Fibroblast of villous mesenchyme (primary cell): ENCODE data around the gene NTPCR. TPM values are rescaled to one million over a fixed set of nuclear protein-coding genes. Genes with fewer than 3 reads are reported as not detected.
"Not testable (repeated sequence)": the region's sequence is repeated elsewhere in the genome, so short reads cannot be mapped to it uniquely, and the experiment has no call there.

Source experiments
- DNase-seq: peaks from one replicate; pipeline ENCODE4 v3.0.0-alpha.2; 2010; ENCODE audit warnings: low read depth
- H3K4me3 ChIP-seq: 2 replicates; pipeline ENCODE4 v1.5.1; 2011; ENCODE audit warnings: low read depth, mild to moderate bottlenecking, low read length
- total RNA-seq: library from RNA; depleted of rRNA; stranded (reverse); fragments of >200 nt; gene quantifications from 2 replicates; pipeline ENCODE4 v1.2.3, GENCODE V29; 2012
- TF ChIP-seq, protein P1 (sequence below): IDR thresholded peaks from 2 replicates; pipeline ENCODE4 v1.5.1; 2012; ENCODE audit warnings: low read depth, mild to moderate bottlenecking, low read length; ENCODE audit not compliant: insufficient read depth

The NTPCR gene
- total RNA-seq, 1 donor: 20.7 TPM

DNA sequence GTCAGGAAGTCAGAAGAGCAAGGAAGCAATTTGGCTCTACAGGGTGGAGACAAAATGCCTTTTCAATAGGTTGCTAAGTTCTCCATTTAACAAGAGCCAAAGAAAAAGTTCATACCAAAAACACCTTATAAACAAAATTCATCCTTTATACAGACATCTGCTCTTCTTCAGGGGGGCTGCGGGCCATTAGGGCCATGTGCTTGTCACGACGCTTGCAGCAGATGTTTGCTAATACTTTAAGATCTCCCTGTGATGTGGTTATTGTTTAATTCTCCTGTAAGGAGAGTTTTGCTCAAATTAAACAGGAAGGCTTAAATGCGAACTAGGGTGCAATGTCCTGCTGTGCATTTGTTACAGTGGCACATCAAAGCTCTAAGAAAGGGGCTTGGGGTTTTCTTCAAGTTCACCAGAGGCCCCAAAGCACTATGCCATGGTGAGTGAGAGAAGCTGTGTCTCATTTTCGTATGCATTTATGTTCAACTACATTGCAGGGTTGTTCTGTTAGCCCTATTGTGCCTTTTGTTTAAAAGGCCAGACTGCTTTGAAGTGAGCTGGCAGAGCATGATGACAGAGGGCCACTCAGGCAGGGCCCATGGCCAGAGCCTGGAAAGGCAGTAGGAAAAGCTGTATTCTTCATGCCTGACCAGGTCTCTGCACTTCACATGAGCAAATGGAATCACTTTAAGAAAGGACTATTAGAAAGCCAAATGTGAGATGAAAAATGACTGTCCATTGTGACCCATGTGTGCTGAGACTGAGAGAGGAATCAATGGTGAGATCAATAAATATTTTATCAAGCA is 24.8 kb upstream of the NTPCR start:
- DNase-seq: no peak
- TF ChIP-seq, protein P1, sequence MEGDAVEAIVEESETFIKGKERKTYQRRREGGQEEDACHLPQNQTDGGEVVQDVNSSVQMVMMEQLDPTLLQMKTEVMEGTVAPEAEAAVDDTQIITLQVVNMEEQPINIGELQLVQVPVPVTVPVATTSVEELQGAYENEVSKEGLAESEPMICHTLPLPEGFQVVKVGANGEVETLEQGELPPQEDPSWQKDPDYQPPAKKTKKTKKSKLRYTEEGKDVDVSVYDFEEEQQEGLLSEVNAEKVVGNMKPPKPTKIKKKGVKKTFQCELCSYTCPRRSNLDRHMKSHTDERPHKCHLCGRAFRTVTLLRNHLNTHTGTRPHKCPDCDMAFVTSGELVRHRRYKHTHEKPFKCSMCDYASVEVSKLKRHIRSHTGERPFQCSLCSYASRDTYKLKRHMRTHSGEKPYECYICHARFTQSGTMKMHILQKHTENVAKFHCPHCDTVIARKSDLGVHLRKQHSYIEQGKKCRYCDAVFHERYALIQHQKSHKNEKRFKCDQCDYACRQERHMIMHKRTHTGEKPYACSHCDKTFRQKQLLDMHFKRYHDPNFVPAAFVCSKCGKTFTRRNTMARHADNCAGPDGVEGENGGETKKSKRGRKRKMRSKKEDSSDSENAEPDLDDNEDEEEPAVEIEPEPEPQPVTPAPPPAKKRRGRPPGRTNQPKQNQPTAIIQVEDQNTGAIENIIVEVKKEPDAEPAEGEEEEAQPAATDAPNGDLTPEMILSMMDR: no peak
- H3K4me3 ChIP-seq: no peak overlapping the region

DNA sequence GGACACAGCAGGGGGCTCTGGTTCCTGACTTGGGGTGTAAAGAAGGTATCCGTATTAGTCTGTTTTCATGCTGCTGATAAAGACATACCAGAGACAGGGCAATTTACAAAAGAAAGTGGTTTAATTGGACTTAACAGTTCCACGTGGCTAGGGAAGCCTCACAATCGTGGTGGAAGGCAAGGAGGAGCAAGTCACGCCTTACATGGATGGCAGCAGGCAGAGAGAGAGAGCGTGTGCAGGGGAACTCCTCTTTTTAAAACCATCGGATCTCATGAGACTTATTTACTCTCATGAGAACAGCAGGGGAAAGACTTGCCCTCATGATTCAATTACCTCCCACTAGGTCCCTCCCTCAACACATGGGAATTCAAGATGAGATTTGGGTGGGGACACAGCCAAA is 23.2 kb upstream of the NTPCR start:
- DNase-seq, H3K4me3 ChIP-seq: not testable (repeated sequence)

DNA sequence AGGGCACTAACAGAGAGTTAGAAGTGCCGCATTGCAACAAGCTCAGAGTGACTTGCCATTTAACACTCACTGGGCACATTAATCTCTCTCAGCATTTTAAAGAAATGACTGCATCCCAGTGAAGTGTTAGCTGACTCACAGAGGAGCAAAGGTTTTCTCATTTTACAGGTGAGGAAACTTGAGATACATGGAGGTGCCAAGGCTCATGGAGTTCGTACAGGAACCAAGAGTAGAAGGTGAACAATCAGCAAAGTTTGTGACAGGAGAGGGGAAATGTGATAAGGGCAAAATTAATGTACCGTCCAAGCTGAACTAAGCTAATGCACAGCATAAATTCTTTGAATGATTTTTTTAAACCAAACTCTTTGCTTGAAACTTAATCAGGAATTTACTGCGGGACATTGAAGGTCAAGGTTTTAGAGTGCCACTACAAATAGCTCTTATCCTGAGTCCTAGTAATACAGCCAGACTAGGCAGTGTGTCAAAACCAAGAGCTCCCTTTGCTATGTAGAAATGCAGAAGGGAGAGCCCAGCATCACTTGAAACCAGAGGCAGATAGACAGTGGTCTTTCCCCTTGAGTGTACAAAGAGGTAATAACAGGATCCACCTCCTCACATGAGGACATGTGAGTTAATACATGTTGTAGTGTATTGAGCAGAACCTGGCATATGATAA is 22.4 kb upstream of the NTPCR start:
- H3K4me3 ChIP-seq: no peak overlapping the region
- DNase-seq: no peak
- TF ChIP-seq, protein P1: no peak

DNA sequence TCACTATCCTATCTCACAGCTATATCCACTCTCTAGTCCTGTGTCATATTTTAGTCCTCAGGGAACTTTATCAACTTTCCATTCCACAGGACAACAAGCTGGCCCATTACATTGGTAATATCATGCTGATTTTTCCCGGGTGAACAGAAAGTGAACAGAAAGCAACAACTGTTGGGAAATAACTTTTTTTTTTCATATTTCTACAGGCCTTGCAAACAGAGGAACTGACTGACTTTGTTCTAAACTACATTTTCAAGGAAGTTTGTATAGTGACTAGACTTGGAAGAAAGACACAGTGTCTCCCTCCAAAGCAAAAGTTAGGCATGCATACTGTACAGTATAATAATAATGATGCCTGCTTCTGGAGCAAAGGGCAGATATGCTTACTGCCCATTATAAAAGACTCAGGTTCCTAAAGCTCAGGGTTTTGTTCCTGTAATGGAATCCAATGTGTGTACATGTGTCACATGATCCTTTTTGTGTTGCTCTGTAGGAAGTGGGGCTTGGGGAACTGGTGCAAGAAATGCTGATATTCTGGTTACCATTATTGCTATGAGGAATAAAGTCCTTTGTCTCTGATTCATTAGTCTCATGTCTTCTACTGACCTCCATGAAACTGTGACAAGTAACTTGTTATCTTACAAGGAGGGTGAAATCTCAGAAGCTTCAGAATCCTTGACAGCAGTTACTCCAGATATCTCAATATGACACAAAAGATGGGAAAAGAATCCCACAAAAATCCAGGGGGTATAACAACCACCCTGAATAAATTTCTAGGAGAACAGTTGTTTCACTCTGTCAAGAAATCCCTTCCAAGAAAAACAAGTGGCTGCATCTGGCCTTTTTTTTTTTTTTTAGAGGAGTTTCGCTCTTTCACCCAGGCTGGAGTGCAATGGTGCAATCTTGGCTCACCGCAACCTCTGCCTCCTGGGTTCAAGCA is 17.7 kb upstream of the NTPCR start:
- TF ChIP-seq, protein P1: no peak
- no peak overlapping the region for H3K4me3 ChIP-seq
- DNase-seq: no peak

DNA sequence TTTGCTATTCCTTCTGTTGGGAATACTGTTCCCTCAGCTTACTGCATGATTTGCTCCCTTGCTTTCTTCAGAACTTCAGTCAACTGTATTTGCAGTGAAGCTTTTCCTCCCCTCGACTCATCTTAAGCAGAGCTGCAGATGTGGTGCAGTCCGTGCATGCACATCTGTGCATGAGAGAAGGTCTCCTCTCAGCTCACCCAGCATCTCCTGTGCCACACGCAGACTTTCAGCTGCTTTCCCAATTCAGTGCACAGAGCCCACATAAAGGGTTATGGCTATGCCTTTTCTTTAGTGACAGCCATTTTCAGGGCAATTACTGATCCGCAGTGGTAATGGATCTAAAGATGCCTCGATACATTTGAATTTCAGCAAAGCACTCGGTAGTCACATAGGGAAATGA is 13.5 kb upstream of the NTPCR start:
- TF ChIP-seq, protein P1: no peak
- no peak for DNase-seq
- H3K4me3 ChIP-seq: no peak overlapping the region

DNA sequence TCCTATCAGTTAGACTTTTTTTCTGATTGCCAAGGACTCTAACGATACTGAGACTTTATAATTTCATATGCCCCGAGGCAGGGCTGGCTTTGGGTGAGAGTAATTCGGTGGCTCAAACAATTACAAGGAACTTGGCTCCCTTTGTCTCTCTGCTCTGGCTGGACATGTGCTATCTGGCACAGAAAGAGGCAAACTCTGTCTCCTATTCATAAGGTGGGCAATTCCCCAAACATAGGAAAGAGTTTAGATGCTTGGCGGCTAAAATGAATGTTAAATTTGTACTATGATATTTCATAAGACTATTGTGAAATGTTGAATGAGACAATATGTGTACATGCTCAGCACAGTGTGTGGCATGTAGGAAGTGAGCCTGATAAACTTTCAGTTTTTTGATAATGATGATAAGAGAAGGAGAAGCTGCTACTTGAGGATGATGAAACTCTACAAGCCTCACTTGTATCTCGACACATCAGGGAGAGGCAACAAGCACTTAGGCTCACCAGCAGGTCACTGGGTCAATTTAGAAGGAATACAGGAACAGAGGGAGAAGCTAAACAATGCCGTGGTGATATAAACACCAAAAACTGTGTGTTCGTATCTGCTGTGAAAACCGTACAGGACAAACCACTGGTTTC is 12.6 kb upstream of the NTPCR start:
- no peak overlapping the region for H3K4me3 ChIP-seq
- TF ChIP-seq, protein P1: no peak
- DNase-seq: no peak

DNA sequence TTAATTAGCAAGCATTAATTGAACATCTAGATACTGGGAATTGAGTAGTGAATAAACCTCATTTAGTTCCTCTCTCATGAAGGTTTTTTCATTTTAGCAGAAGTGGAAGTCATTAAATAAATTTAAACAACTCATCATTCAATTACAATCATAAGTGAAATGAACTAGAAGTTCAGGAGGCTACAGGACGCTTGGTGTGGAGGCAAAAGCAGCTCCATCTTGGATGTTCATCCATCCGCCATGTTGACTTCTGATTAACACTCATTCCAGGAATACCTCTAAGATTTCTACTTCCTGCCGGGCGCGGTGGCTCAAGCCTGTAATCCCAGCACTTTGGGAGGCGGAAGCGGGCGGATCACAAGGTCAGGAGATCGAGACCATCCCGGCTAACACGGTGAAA is 11.5 kb upstream of the NTPCR start:
- TF ChIP-seq, protein P1: no peak
- DNase-seq: no peak
- no peak overlapping the region for H3K4me3 ChIP-seq
